ENCODE results near the gene CKAP4.

CKAP4 gene

GRCh38 chr12:106245767-106246166 is 2.1 kb downstream of the CKAP4 start:
- Histone ChIP-seq H3K27me3 (ENCODE audit: control insufficient read depth in 5 of 5, insufficient read depth in 4 of 5, low read length in 5 of 5) (no peaks in the 10 kb centered on the region), H3K4me1 (ENCODE audit: control insufficient read depth in 5 of 5, insufficient read depth in 5 of 5, low read length in 5 of 5) (peaks cover 7 to 35% (median 34%) of the 10 kb centered on the region in 5 donors), H3K4me3 (ENCODE audit: low read depth in 1 of 5, low read length in 5 of 5) (peak overlapping the region; percentile 11 to 45 (median 35)), H3K36me3 (ENCODE audit: control insufficient read depth in 5 of 5, insufficient read depth in 5 of 5, low read length in 5 of 5) (peaks cover 4 to 11% (median 7%) of the 10 kb centered on the region in 5 donors), H3K9ac (ENCODE audit: low read length in 5 of 5) (peak overlapping the region in 3 of 5 donors; percentile 1 to 50 (median 26)), H3K9me3 (ENCODE audit: control insufficient read depth in 5 of 5, low read length in 5 of 5) (no peaks in the 10 kb centered on the region), H3K27ac (ENCODE audit: low read depth, low read length) (peak overlapping the region; percentile 87)

- Histone ChIP-seq H3K9me3 (ENCODE audit: control insufficient read depth in 5 of 5, low read length in 5 of 5) (no peaks in the 10 kb centered on the region), H3K27me3 (ENCODE audit: control insufficient read depth in 5 of 5, insufficient read depth in 4 of 5, low read length in 5 of 5) (no peaks in the 10 kb centered on the region), H3K4me1 (ENCODE audit: control insufficient read depth in 5 of 5, insufficient read depth in 5 of 5, low read length in 5 of 5) (peaks cover 4 to 31% (median 28%) of the 10 kb centered on the region in 5 donors), H3K9ac (ENCODE audit: low read length in 5 of 5) (peak overlapping the region in 1 of 5 donors; percentile 38), H3K27ac (ENCODE audit: low read depth, low read length) (no peak overlapping the region), H3K4me3 (ENCODE audit: low read depth in 1 of 5, low read length in 5 of 5) (no peak overlapping the region), H3K36me3 (ENCODE audit: control insufficient read depth in 5 of 5, insufficient read depth in 5 of 5, low read length in 5 of 5) (peaks cover 10 to 27% (median 22%) of the 10 kb centered on the region in 5 donors)
Observed at GRCh38 chr12:106243620-106244019, 4.2 kb downstream of the CKAP4 start.

- no peaks in the 10 kb centered on the region for H3K27me3 ChIP-seq (ENCODE audit: control insufficient read depth in 5 of 5, insufficient read depth in 4 of 5, low read length in 5 of 5)
- H3K4me3 ChIP-seq (ENCODE audit: low read depth in 1 of 5, low read length in 5 of 5), result no peak overlapping the region
- H3K4me1 ChIP-seq (ENCODE audit: control insufficient read depth in 5 of 5, insufficient read depth in 5 of 5, low read length in 5 of 5), result peaks cover 0 to 17% (median 11%) of the 10 kb centered on the region in 5 donors
- peaks cover 11 to 33% (median 24%) of the 10 kb centered on the region in 5 donors for H3K36me3 ChIP-seq (ENCODE audit: control insufficient read depth in 5 of 5, insufficient read depth in 5 of 5, low read length in 5 of 5)
- H3K9ac ChIP-seq (ENCODE audit: low read length in 5 of 5), result no peak overlapping the region
- H3K9me3 ChIP-seq (ENCODE audit: control insufficient read depth in 5 of 5, low read length in 5 of 5), result no peaks in the 10 kb centered on the region
- no peak overlapping the region for H3K27ac ChIP-seq (ENCODE audit: low read depth, low read length)
Observed at GRCh38 chr12:106240821-106241220, 7.0 kb downstream of the CKAP4 start.

- Histone ChIP-seq H3K9me3 (ENCODE audit: control insufficient read depth in 5 of 5, low read length in 5 of 5) (no peaks in the 10 kb centered on the region), H3K27ac (ENCODE audit: low read depth, low read length) (no peak overlapping the region), H3K9ac (ENCODE audit: low read length in 5 of 5) (no peak overlapping the region), H3K27me3 (ENCODE audit: control insufficient read depth in 5 of 5, insufficient read depth in 4 of 5, low read length in 5 of 5) (no peaks in the 10 kb centered on the region), H3K36me3 (ENCODE audit: control insufficient read depth in 5 of 5, insufficient read depth in 5 of 5, low read length in 5 of 5) (peaks cover 11 to 33% (median 24%) of the 10 kb centered on the region in 5 donors), H3K4me3 (ENCODE audit: low read depth in 1 of 5, low read length in 5 of 5) (no peak overlapping the region), H3K4me1 (ENCODE audit: control insufficient read depth in 5 of 5, insufficient read depth in 5 of 5, low read length in 5 of 5) (peaks cover 0 to 10% (median 4%) of the 10 kb centered on the region in 5 donors)
Observed at GRCh38 chr12:106239951-106240335, 7.9 kb downstream of the CKAP4 start.

- Histone ChIP-seq H3K4me3 (ENCODE audit: low read depth in 1 of 5, low read length in 5 of 5) (no peak overlapping the region), H3K9ac (ENCODE audit: low read length in 5 of 5) (no peak overlapping the region), H3K9me3 (ENCODE audit: control insufficient read depth in 5 of 5, low read length in 5 of 5) (no peaks in the 10 kb centered on the region), H3K27me3 (ENCODE audit: control insufficient read depth in 5 of 5, insufficient read depth in 4 of 5, low read length in 5 of 5) (no peaks in the 10 kb centered on the region), H3K27ac (ENCODE audit: low read depth, low read length) (no peak overlapping the region), H3K4me1 (ENCODE audit: control insufficient read depth in 5 of 5, insufficient read depth in 5 of 5, low read length in 5 of 5) (peaks cover 0 to 9% (median 0%) of the 10 kb centered on the region in 5 donors), H3K36me3 (ENCODE audit: control insufficient read depth in 5 of 5, insufficient read depth in 5 of 5, low read length in 5 of 5) (peaks cover 11 to 33% (median 24%) of the 10 kb centered on the region in 5 donors)
Observed at GRCh38 chr12:106239241-106239950, 8.4 kb downstream of the CKAP4 start.

GRCh38 chr12:106238146-106238545 is 9.7 kb downstream of the CKAP4 start:
- peaks cover 5 to 28% (median 24%) of the 10 kb centered on the region in 5 donors for H3K36me3 ChIP-seq (ENCODE audit: control insufficient read depth in 5 of 5, insufficient read depth in 5 of 5, low read length in 5 of 5)

GRCh38 chr12:106235770-106236169 is 12.1 kb downstream of the CKAP4 start:
- peaks cover 5 to 23% (median 20%) of the 10 kb centered on the region in 5 donors for H3K36me3 ChIP-seq (ENCODE audit: control insufficient read depth in 5 of 5, insufficient read depth in 5 of 5, low read length in 5 of 5)
- no peak overlapping the region for H3K9ac ChIP-seq (ENCODE audit: low read length in 5 of 5)
- H3K27me3 ChIP-seq (ENCODE audit: control insufficient read depth in 5 of 5, insufficient read depth in 4 of 5, low read length in 5 of 5), result no peaks in the 10 kb centered on the region
- H3K4me1 ChIP-seq (ENCODE audit: control insufficient read depth in 5 of 5, insufficient read depth in 5 of 5, low read length in 5 of 5), result peaks cover 0 to 10% (median 2%) of the 10 kb centered on the region in 5 donors
- H3K4me3 ChIP-seq (ENCODE audit: low read depth in 1 of 5, low read length in 5 of 5), result no peak overlapping the region
- H3K27ac ChIP-seq (ENCODE audit: low read depth, low read length), result no peak overlapping the region
- H3K9me3 ChIP-seq (ENCODE audit: control insufficient read depth in 5 of 5, low read length in 5 of 5), result no peaks in the 10 kb centered on the region

More at GRCh38 chr12:106238146-106238545, 9.7 kb downstream of the CKAP4 start:
- Histone ChIP-seq H3K9ac (ENCODE audit: low read length in 5 of 5) (no peak overlapping the region), H3K27me3 (ENCODE audit: control insufficient read depth in 5 of 5, insufficient read depth in 4 of 5, low read length in 5 of 5) (no peaks in the 10 kb centered on the region), H3K27ac (ENCODE audit: low read depth, low read length) (no peak overlapping the region), H3K4me1 (ENCODE audit: control insufficient read depth in 5 of 5, insufficient read depth in 5 of 5, low read length in 5 of 5) (no peaks in the 10 kb centered on the region), H3K9me3 (ENCODE audit: control insufficient read depth in 5 of 5, low read length in 5 of 5) (no peaks in the 10 kb centered on the region), H3K4me3 (ENCODE audit: low read depth in 1 of 5, low read length in 5 of 5) (no peak overlapping the region)

GRCh38 chr12:106234449-106234848 is 13.4 kb downstream of the CKAP4 start:
- Histone ChIP-seq H3K27me3 (ENCODE audit: control insufficient read depth in 5 of 5, insufficient read depth in 4 of 5, low read length in 5 of 5) (no peaks in the 10 kb centered on the region), H3K9ac (ENCODE audit: low read length in 5 of 5) (no peak overlapping the region), H3K9me3 (ENCODE audit: control insufficient read depth in 5 of 5, low read length in 5 of 5) (no peaks in the 10 kb centered on the region), H3K27ac (ENCODE audit: low read depth, low read length) (no peak overlapping the region), H3K4me1 (ENCODE audit: control insufficient read depth in 5 of 5, insufficient read depth in 5 of 5, low read length in 5 of 5) (peaks cover 0 to 10% (median 2%) of the 10 kb centered on the region in 5 donors), H3K4me3 (ENCODE audit: low read depth in 1 of 5, low read length in 5 of 5) (no peak overlapping the region), H3K36me3 (ENCODE audit: control insufficient read depth in 5 of 5, insufficient read depth in 5 of 5, low read length in 5 of 5) (peaks cover 5 to 15% (median 13%) of the 10 kb centered on the region in 5 donors)

- no peak overlapping the region for H3K9ac ChIP-seq (ENCODE audit: low read length in 5 of 5)
- H3K36me3 ChIP-seq (ENCODE audit: control insufficient read depth in 5 of 5, insufficient read depth in 5 of 5, low read length in 5 of 5), result peaks cover 0 to 6% (median under 1%) of the 10 kb centered on the region in 5 donors
- H3K27ac ChIP-seq (ENCODE audit: low read depth, low read length), result no peak overlapping the region
- H3K9me3 ChIP-seq (ENCODE audit: control insufficient read depth in 5 of 5, low read length in 5 of 5), result no peaks in the 10 kb centered on the region
- no peaks in the 10 kb centered on the region for H3K27me3 ChIP-seq (ENCODE audit: control insufficient read depth in 5 of 5, insufficient read depth in 4 of 5, low read length in 5 of 5)
- H3K4me3 ChIP-seq (ENCODE audit: low read depth in 1 of 5, low read length in 5 of 5), result no peak overlapping the region
- H3K4me1 ChIP-seq (ENCODE audit: control insufficient read depth in 5 of 5, insufficient read depth in 5 of 5, low read length in 5 of 5), result peaks cover 2 to 10% (median 4%) of the 10 kb centered on the region in 5 donors
Observed at GRCh38 chr12:106233011-106233410, 14.8 kb downstream of the CKAP4 start.

GRCh38 chr12:106229036-106229591 is 18.7 kb downstream of the CKAP4 start:
- H3K36me3 ChIP-seq (ENCODE audit: control insufficient read depth in 5 of 5, insufficient read depth in 5 of 5, low read length in 5 of 5), result no peaks in the 10 kb centered on the region
- peaks cover 2 to 16% (median 14%) of the 10 kb centered on the region in 5 donors for H3K4me1 ChIP-seq (ENCODE audit: control insufficient read depth in 5 of 5, insufficient read depth in 5 of 5, low read length in 5 of 5)
- H3K4me3 ChIP-seq (ENCODE audit: low read depth in 1 of 5, low read length in 5 of 5), result no peak overlapping the region
- H3K27me3 ChIP-seq (ENCODE audit: control insufficient read depth in 5 of 5, insufficient read depth in 4 of 5, low read length in 5 of 5), result no peaks in the 10 kb centered on the region
- H3K9me3 ChIP-seq (ENCODE audit: control insufficient read depth in 5 of 5, low read length in 5 of 5), result no peaks in the 10 kb centered on the region
- no peak overlapping the region for H3K27ac ChIP-seq (ENCODE audit: low read depth, low read length)
- H3K9ac ChIP-seq (ENCODE audit: low read length in 5 of 5), result no peak overlapping the region
